SK-N-SH (cell line): Measurements from ENCODE around the gene CEL. TPM values are rescaled to one million over a fixed set of nuclear protein-coding genes. Genes with fewer than 3 reads are reported as not detected.

Source experiments
- CTCF ChIA-PET: fragments of 300-600, 350-600 bp; formaldehyde crosslinking; extraction: SDS; loops from one replicate; lab custom pipeline; 2021; lab: Yijun Ruan, JAX
- POLR2A ChIA-PET: fragments of 350-600 bp; sonication (Branson Sonifier 250); formaldehyde crosslinking; extraction: SDS; loops from one replicate; lab custom pipeline; 2020; ENCODE audit warnings: antibody characterized with exemption, inconsistent platforms; lab: Yijun Ruan, JAX
- DNase-seq: peaks from one replicate; pipeline ENCODE4 v3.0.0; 2012
- H2AFZ ChIP-seq: fragments of 200-600 bp; sonication (generic); 2 replicates; pipeline ENCODE4 v1.8.1; 2016; ENCODE audit warnings: antibody characterized with exemption, mild to moderate bottlenecking, low read depth
- H3F3A ChIP-seq: fragments of 200-600 bp; sonication (generic); replicated peaks from 2 replicates; pipeline ENCODE3; 2016; ENCODE audit warnings: antibody characterized with exemption, mild to moderate bottlenecking; ENCODE audit not compliant: insufficient read depth
- H3K27ac ChIP-seq, 2 experiments: fragments of 200-500 bp in 1 of 2; fragments of 200-600 bp in 1 of 2; sonication (Bioruptor generic) in 1 of 2; sonication (generic), shearing (Covaris generic) in 1 of 2; 2 replicates each; pipeline versions ENCODE4 v1.5.1 to v1.6.1; 2014 to 2016; ENCODE audit warnings: low read depth in 2 of 2, inconsistent platforms in 1 of 2, low read length in 1 of 2, mild to moderate bottlenecking in 1 of 2, mixed read lengths in 1 of 2
- H3K27me3 ChIP-seq: fragments of 200-600 bp; sonication (generic), shearing (Covaris generic); 2 replicates; pipeline ENCODE4 v1.6.1; 2016; ENCODE audit warnings: mixed run types; ENCODE audit not compliant: insufficient read depth
- H3K36me3 ChIP-seq, 2 experiments: fragments of 200-500 bp in 1 of 2; fragments of 200-600 bp in 1 of 2; sonication (Bioruptor generic) in 1 of 2; sonication (generic) in 1 of 2; replicated peaks in 1 of 2; 2 replicates each; pipeline versions ENCODE3 to v1.5.1; 2014 to 2016; ENCODE audit warnings: low read length in 1 of 2, mild to moderate bottlenecking in 1 of 2; ENCODE audit not compliant: insufficient read depth in 2 of 2, control insufficient read depth in 1 of 2
- H3K4me1 ChIP-seq, 2 experiments: fragments of 200-500 bp in 1 of 2; fragments of 200-600 bp in 1 of 2; sonication (Bioruptor generic) in 1 of 2; sonication (generic), shearing (Covaris generic) in 1 of 2; 2 replicates each; pipeline versions ENCODE4 v1.5.1 to v1.6.1; 2014 to 2016; ENCODE audit warnings: low read depth in 1 of 2, low read length in 1 of 2, mixed run types in 1 of 2; ENCODE audit not compliant: insufficient read depth in 2 of 2, control insufficient read depth in 1 of 2
- H3K4me2 ChIP-seq: fragments of 200-600 bp; sonication (generic), shearing (Covaris generic); 2 replicates; pipeline ENCODE4 v1.6.1; 2017; ENCODE audit warnings: mixed run types
- H3K4me3 ChIP-seq, 2 experiments: fragments of 200-500 bp in 1 of 2; fragments of 200-600 bp in 1 of 2; sonication (Bioruptor generic) in 1 of 2; sonication (generic), shearing (Covaris generic) in 1 of 2; 2 replicates each; pipeline versions ENCODE4 v1.5.1 to v1.8.1; 2014 to 2016; ENCODE audit warnings: low read depth in 2 of 2, inconsistent platforms in 1 of 2, low read length in 1 of 2, mild to moderate bottlenecking in 1 of 2, mixed read lengths in 1 of 2, moderate library complexity in 1 of 2
- H3K79me2 ChIP-seq: fragments of 200-600 bp; sonication (generic); 2 replicates; pipeline ENCODE4 v1.8.1; 2017; ENCODE audit warnings: mild to moderate bottlenecking; ENCODE audit not compliant: insufficient read depth
- H3K9ac ChIP-seq: fragments of 200-600 bp; sonication (generic); 2 replicates; pipeline ENCODE4 v1.6.1; 2017; ENCODE audit warnings: mixed run types
- H3K9me2 ChIP-seq: fragments of 200-600 bp; sonication (generic); 2 replicates; pipeline ENCODE4 v1.6.1; 2017; ENCODE audit warnings: mixed run types
- H3K9me3 ChIP-seq: fragments of 200-600 bp; sonication (generic); 2 replicates; pipeline ENCODE4 v1.6.1; 2017; ENCODE audit warnings: mixed run types, mild to moderate bottlenecking, moderate library complexity
- H4K20me1 ChIP-seq: fragments of 200-600 bp; sonication (generic); 2 replicates; pipeline ENCODE4 v1.6.1; 2017; ENCODE audit warnings: mild to moderate bottlenecking, mixed run types; ENCODE audit not compliant: insufficient read depth
- CTCF ChIP-seq: fragments of 200-600 bp; sonication (generic); IDR thresholded peaks from 2 replicates; pipeline ENCODE4 v1.6.1; 2017; ENCODE audit warnings: antibody characterized with exemption, mild to moderate bottlenecking, moderate library complexity
- ELF1 ChIP-seq: IDR thresholded peaks from 2 replicates; pipeline ENCODE4 v1.4.0; 2012
- EZH2phosphoT487 ChIP-seq: fragments of 200-600 bp; sonication (generic); IDR thresholded peaks from 2 replicates; pipeline ENCODE4 v1.6.1; 2017; ENCODE audit warnings: low read depth, mixed run types, mild to moderate bottlenecking, antibody characterized with exemption, moderate library complexity, borderline replicate concordance
- GABPA ChIP-seq: IDR thresholded peaks from 2 replicates; pipeline ENCODE4 v1.4.0; 2012; ENCODE audit warnings: low read depth, mild to moderate bottlenecking
- IRF3 ChIP-seq: fragments of 150-350 bp; IDR thresholded peaks from 2 replicates; pipeline ENCODE4 v1.6.1; 2016; ENCODE audit warnings: mild to moderate bottlenecking, low read depth, low read length
- NFIC ChIP-seq: IDR thresholded peaks from 2 replicates; pipeline ENCODE4 v1.4.0; 2012; ENCODE audit warnings: borderline replicate concordance
- PBX3 ChIP-seq: IDR thresholded peaks from 2 replicates; pipeline ENCODE4; 2012
- REST ChIP-seq: IDR thresholded peaks from 2 replicates; pipeline ENCODE4 v1.6.1; 2012; ENCODE audit warnings: mild to moderate bottlenecking, low read depth, low read length, moderate library complexity
- RFX5 ChIP-seq: IDR thresholded peaks from 2 replicates; pipeline ENCODE4 v1.6.1; 2012; ENCODE audit warnings: mild to moderate bottlenecking, improper control_type of control experiment, low read length
- RXRA ChIP-seq: IDR thresholded peaks from 2 replicates; pipeline ENCODE4 v1.4.0; 2012; ENCODE audit warnings: low read depth, mild to moderate bottlenecking, borderline replicate concordance
- SIN3A ChIP-seq: IDR thresholded peaks from 2 replicates; pipeline ENCODE4 v1.6.1; 2012; ENCODE audit warnings: low read depth, mild to moderate bottlenecking, low read length, moderate library complexity, borderline replicate concordance
- TEAD4 ChIP-seq: IDR thresholded peaks from 2 replicates; pipeline ENCODE4 v1.4.0; 2012; ENCODE audit warnings: mild to moderate bottlenecking, borderline replicate concordance; ENCODE audit not compliant: insufficient read depth
- ZBTB33 ChIP-seq: IDR thresholded peaks from 2 replicates; pipeline ENCODE4 v1.4.0; 2012; ENCODE audit warnings: low read depth, borderline replicate concordance
- whole genome bisulfite sequencing: methylation state at CpG from one replicate; pipeline ENCODE4 v1.1.6; 2017; ENCODE audit warnings: low lambda C conversion rate; 5-methylcytosine and 5-hydroxymethylcytosine counted together
- polyA plus RNA-seq, 3 experiments: library from polyadenylated mRNA; depleted of rRNA; stranded (reverse); fragments of >200 nt; gene quantifications; 2 replicates each; pipeline ENCODE4 v1.2.3, GENCODE V29; 2012

CEL gene
- polyA plus RNA-seq, 1 of the 3 experiments (the other 2 are of a cell fraction), result 0.87 TPM

- no peak overlapping the region for H3K4me3 ChIP-seq
- H3K79me2 ChIP-seq, result no peaks in the 10 kb centered on the region
- no peak overlapping the region for H2AFZ ChIP-seq
- no peaks in the 10 kb centered on the region for H3K36me3 ChIP-seq
- TF ChIP-seq RXRA (no peak), SIN3A (no peak), PBX3 (no peak), CTCF (no peak), TEAD4 (no peak), REST (no peak), NFIC (no peak), EZH2phosphoT487 (no peak), GABPA (no peak), ELF1 (no peak), ZBTB33 (no peak), RFX5 (no peak), IRF3 (no peak)
- TF ChIP-seq, all 33 proteins: peak for 0
- 86% methylated on average over 11 of the region's 14 CpGs for WGBS
- H3F3A ChIP-seq, result no peaks in the 10 kb centered on the region
- H3K4me2 ChIP-seq, result no peak overlapping the region
- H3K27ac ChIP-seq, result no peak overlapping the region
- ChIA-PET POLR2A (no interaction called here), CTCF (interaction anchor here (1.0 to 1.5 kb wide), 4 partner anchors 15 to 84 kb away, joined by 4 to 5 read pairs (median 5); no protein-coding TSS in a partner anchor)
- H3K9me2 ChIP-seq, result no peaks in the 10 kb centered on the region
- H4K20me1 ChIP-seq, result no peaks in the 10 kb centered on the region
- no peak overlapping the region for H3K9ac ChIP-seq
- no peaks in the 10 kb centered on the region for H3K9me3 ChIP-seq
- no peaks in the 10 kb centered on the region for H3K27me3 ChIP-seq
- peak; percentile 44 for DNase-seq
- peaks cover 0 to 20% of the 10 kb centered on the region in 2 experiments; a peak in 1 of 4 replicates for H3K4me1 ChIP-seq
These were observed 1.9 kb downstream of the CEL start for GRCh38 chr9:133063500-133064231.
